GM18873 (cell line): Measurements from ENCODE around the gene SLC25A53.

Source experiments
- ATAC-seq: cut with Tn5 transposase; IDR thresholded peaks from one replicate; pipeline ENCODE4 v1.9.1; 2021; ENCODE audit warnings: mild to moderate bottlenecking, moderate library complexity, moderate number of reproducible peaks; ENCODE audit not compliant: unreplicated experiment, low FRiP score

Gene SLC25A53, protein sequence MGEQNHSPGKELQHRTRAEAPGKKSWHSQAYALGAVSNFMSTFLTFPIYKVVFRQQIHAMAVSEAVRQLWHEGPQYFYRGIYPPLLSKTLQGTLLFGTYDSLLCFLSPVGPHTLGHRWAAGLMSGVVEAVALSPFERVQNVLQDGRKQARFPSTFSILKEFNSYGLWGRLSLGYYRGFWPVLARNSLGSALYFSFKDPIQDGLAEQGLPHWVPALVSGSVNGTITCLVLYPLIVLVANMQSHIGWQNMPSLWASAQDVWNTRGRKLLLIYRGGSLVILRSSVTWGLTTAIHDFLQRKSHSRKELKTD

GRCh38 chrX:104156630-104157529 lies at the start of gene SLC25A53:
Gene SLC25A53, minus strand, starts transcription at chrX:104157009. Its CDS starts 51,752 bp downstream, at chrX:104105257.
- peak; percentile 82 for ATAC-seq

- no peak for ATAC-seq
Measured at GRCh38 chrX:104205548-104205947, 48.7 kb upstream of the SLC25A53 start.

GRCh38 chrX:104195489-104196084 lies 38.8 kb upstream of the SLC25A53 start:
- no peak for ATAC-seq

DNA sequence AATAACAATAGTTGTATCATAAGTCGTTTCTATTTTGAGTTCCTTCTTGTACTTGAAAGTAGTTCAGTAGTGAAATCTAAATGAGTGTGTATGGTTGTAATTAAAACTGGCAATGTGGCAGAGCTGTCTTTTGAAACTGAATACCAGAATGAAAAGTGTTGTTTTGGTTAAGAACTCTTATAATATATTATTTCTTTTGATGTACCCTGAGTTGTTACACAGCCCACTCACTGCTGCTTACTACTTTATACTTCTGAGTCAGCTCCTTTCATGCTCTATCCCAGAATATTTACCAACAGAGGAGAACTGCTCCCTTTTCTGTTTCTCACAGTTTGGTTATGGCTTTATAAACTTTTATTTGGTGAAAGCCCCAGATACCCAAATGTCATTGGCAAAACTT lies 38.2 kb upstream of the SLC25A53 start:
- ATAC-seq, result no peak

DNA sequence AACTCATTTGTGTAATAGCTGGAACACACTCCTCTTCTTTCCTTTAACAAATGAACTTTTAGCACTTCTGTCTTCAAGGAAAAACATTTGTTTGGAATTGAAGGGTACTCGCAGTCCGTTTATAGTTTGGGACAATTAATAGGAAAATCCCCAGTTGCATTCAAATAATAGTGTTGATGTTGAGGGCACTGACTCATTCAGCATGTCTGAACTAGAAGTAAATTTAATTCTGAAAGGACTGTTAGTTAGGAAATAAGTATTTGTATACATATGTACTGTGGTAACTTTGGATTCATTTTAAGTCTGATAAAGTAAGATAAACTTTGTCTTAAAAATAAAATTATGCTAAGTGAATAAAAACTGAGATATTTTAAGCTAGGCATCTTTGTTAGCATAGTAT lies 36.7 kb upstream of the SLC25A53 start:
- ATAC-seq, result no peak

DNA sequence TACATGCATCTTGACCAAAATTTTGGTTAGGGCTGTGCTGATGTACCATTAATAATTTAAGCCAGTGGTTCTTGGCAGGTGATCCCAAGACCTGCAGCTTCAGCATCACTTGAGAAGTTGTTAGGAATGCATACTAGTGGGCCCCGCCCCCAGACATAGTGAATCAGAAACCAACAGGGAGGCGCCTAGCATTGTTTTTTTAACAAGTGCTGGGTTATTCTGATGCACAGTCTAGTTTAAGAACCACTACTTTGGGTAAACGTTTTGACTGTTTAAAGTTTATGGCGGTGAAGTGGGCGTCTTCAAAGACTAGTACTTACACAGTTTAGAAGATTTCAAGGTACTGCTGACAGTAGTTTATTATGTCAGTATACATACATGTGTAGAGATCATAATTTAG lies 33.0 kb upstream of the SLC25A53 start:
- ATAC-seq, result no peak

GRCh38 chrX:104187931-104188330 lies 31.1 kb upstream of the SLC25A53 start:
- no peak for ATAC-seq

DNA sequence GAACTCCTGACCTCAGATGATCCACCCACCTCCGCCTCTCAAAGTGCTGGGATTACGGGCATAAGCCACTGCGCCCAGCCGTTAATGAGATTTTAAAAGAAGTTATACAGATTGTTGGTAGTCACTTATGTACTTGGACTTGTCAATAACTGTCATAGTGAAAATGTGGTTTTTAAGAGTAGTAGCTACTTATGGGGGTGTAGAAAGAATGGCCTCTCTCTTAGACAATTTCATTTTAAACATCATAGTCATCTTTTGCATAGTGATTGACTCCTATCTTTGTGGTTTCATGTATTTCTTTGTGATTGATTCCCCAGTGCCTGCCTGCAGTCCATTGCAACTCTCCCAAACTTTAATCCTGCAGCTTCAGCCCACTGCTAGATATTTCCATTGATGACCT lies 26.9 kb upstream of the SLC25A53 start:
- ATAC-seq, result no peak

- no peak for ATAC-seq
Measured at GRCh38 chrX:104173841-104174240, 17.0 kb upstream of the SLC25A53 start.

GRCh38 chrX:104172788-104173187 lies 16.0 kb upstream of the SLC25A53 start:
- ATAC-seq, result no peak

- ATAC-seq, result no peak
Measured at GRCh38 chrX:104172121-104172520, 15.3 kb upstream of the SLC25A53 start.

DNA sequence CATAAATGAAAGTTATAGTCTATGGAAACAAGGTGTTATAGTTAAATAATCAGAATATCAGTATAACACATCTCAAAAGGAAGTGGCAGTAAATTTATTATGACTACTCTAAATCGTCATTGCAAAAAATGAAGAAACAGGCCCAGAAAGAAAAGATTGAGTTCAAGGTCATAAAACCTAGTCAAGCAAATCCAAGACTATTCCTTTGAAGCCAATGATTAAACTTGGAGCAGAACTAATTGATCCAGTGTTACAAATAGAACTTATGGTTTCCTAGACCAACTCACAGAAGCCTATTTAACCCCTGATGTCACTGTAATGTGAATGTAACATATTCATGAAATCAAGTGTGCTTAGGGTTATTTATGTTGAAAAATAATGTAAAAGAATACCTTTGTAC lies 11.3 kb upstream of the SLC25A53 start:
- no peak for ATAC-seq

- no peak for ATAC-seq
Measured at GRCh38 chrX:104166735-104167436, 10.1 kb upstream of the SLC25A53 start.

- peak; percentile 90 for ATAC-seq
Measured at GRCh38 chrX:104165894-104166734, 9.3 kb upstream of the SLC25A53 start, which contains the start of gene FAM199X. Gene FAM199X, plus strand, starts transcription at chrX:104166453. Its CDS starts 333 bp downstream, at chrX:104166786.

- ATAC-seq, result no peak
Measured at GRCh38 chrX:104151037-104151436, 5.8 kb downstream of the SLC25A53 start.

DNA sequence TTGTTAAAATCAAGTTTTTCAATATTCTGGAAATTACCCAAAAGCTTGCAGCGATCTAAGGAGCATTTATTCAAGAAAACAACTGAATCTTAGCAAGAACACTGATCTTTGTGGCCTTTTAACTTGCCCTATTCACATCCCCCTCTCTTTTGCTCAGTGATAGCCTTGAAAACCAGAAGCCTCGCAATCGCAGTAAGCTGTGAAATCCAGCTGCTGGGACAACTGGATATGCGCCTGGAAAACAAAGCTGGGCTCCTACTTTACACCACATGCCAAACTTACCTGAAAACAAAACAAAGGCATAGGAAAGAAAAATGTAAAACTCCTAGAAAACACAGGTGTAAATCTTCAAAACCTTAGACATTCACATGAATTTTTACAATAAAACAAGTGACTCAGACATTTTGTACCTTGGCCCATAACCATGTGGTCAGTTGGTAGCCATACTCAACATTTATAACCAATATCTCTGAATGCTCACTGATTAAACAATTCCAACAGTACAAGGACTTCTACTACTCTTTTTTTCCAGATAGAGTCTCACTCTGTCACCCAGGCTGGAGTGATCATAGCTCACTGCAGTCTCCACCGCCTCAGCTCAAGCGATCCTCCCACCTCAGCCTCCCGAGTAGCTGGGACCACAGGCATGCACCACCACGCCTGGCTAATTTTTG lies 15.6 kb downstream of the SLC25A53 start:
- no peak for ATAC-seq

DNA sequence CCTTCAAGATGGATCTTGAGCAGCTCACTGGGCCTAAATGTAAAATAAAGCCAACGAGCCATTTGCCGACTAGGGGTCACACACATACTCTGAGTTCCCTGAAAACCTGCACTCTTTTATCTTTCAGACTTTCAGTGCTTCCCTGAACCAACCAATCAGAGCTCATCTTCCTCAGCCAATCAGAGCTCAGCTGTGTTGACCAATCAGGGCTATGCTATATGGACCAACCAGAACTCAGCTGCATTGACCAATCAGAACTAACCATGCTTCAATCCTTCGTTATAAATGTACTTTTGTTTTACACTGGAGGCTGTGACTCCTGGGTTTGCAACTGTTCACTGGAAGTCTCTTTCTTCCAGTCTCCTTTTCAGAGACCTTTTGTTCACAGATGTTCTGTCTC lies 19.3 kb downstream of the SLC25A53 start:
- no peak for ATAC-seq

DNA sequence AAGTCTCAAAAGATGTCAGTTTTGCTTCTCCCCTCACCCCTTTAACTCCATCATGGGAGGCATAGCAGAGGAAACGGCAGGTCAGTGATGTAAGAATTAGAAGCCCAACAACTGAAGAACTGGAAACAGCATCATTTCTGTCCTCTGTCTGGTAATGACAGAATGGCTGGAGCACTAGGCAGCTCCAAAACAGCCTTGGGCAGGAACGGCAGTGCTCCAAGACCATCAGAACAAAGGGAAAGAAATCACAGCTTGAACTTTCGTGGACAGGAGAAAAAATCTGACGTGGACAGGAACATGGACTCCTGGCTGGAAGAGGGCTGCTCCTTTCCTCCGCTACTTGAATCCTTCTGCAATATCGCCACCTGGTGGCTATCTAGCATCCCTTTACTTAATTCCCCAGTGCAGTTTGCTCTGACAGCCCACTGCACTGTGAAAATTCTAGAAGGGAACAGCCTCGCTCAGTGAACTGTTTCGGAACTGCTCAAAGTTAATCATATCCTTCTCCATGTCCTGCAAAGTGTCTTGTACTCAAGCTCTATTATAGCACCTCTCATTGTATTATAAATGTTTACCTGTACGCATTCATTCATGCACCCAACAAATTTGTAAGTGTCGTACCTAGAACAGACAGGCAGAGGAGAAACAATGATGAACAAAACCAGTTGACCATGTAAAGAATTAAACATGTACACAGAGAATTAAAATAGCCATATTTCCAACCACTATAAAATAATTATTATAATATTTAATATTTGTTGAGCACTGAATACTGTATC lies 20.4 kb downstream of the SLC25A53 start:
- peak; percentile 74 for ATAC-seq
